ENCODE measurements around the gene CPNE4.
A peak's percentile ranks its signal among the peaks of the same experiment; 100 is the strongest.
"Not testable (repeated sequence)": the region's sequence is repeated elsewhere in the genome, so short reads cannot be mapped to it uniquely, and the experiment has no call there.

CPNE4 gene

GRCh38 chr3:132034486-132035464, at the start of gene CPNE4:
Gene CPNE4 (minus strand): TSS chr3:132035014.
- peak; percentile 92 for DNase-seq
- in situ Hi-C loops (cut with MboI; ENCODE audit: low pct_unique_long_range_greater_than_20kb, low sequenced_read_pairs) = no loop called here

GRCh38 chr3:132083583-132084279, 48.9 kb upstream of the CPNE4 start:
- in situ Hi-C loops (cut with MboI; ENCODE audit: low pct_unique_long_range_greater_than_20kb, low sequenced_read_pairs) = no loop called here
- DNase-seq = no peak

DNA sequence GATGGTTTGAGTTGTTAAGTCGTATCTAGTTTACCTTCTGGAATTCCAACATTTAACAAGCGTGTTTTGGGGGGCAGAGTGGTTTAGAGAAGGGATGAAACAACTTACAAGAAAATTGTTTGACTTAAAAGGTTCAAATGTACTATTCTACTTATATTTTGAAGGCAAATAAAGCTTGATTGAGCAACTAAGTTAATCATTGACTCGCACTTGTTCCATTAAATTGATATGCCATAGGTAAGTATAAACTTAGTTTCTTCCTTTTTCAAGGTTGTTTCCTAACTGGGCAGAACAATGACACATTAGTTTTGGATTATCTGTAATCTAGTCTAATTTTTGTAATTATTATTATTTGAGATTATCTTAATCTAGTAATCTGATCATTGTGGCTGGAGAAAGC, 48.3 kb upstream of the CPNE4 start:
- DNase-seq = no peak
- in situ Hi-C loops (cut with MboI; ENCODE audit: low pct_unique_long_range_greater_than_20kb, low sequenced_read_pairs) = no loop called here

- in situ Hi-C loops (cut with MboI; ENCODE audit: low pct_unique_long_range_greater_than_20kb, low sequenced_read_pairs) = no loop called here
- DNase-seq = no peak
Measured at GRCh38 chr3:132079147-132079546, 44.3 kb upstream of the CPNE4 start.

GRCh38 chr3:132073771-132074170, 39.0 kb upstream of the CPNE4 start:
- DNase-seq = no peak
- in situ Hi-C loops (cut with MboI; ENCODE audit: low pct_unique_long_range_greater_than_20kb, low sequenced_read_pairs) = no loop called here

GRCh38 chr3:132071043-132071442, 36.2 kb upstream of the CPNE4 start:
- no peak for DNase-seq
- in situ Hi-C loops (cut with MboI; ENCODE audit: low pct_unique_long_range_greater_than_20kb, low sequenced_read_pairs) = no loop called here

DNA sequence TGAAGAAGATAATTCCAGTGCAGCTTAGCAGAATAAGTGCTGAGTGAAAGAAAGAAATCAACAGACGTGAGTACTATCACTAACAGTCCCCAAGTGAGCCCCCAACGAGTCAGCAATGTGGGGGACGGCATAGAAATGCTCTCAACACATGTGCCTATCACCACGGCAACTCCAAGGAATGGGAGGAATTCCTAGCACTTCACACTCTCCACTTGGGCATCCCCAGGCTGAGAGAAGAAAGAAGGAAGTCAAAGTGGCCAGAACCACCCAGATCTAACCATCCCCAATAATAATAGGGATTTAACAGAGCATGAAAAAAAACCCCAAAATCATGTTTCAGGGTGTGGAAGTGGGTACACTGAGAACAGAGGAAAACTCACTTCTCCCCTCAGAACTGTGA, 29.3 kb upstream of the CPNE4 start:
- DNase-seq = no peak
- in situ Hi-C loops (cut with MboI; ENCODE audit: low pct_unique_long_range_greater_than_20kb, low sequenced_read_pairs) = no loop called here

DNA sequence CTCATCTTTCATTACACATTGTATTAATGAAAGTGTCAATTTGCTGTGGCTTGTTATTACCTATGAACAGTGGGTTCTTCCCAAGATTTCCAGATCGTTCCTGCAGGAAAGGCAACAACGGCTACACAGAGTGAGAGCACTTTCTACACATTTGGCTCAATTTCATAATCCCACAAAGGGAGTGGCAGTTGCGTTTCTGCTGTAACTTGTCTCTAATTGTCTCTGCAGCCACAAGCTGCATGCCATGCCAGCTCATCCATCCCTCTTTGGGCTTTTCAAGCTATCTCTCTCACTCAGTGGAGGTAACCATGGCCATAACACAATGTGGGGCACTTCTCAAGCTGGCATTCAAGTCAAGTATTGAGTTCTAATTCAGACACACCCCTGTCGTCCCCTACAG, 27.7 kb upstream of the CPNE4 start:
- in situ Hi-C loops (cut with MboI; ENCODE audit: low pct_unique_long_range_greater_than_20kb, low sequenced_read_pairs) = no loop called here
- no peak for DNase-seq

- DNase-seq = no peak
- in situ Hi-C loops (cut with MboI; ENCODE audit: low pct_unique_long_range_greater_than_20kb, low sequenced_read_pairs) = no loop called here
Measured at GRCh38 chr3:132055872-132056271, 21.1 kb upstream of the CPNE4 start.

DNA sequence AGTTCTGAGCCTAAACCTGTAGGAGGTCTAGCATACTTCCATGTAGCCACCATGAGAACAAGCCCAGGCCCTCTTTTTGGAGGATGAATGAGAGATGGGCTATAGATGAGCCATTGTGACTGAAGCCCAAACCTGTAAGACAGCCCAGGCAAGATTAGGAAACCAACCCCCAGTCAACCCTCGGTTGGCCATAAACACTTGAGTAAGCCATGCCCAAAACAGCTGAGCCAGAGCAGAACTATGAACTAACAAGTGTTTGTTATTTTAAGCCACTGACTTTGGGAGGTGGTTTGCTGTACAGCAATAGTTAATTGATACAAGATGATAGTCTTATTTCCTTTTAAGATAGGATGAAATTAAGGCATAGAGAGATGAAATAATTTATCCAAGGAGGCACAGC, 12.4 kb upstream of the CPNE4 start:
- in situ Hi-C loops (cut with MboI; ENCODE audit: low pct_unique_long_range_greater_than_20kb, low sequenced_read_pairs) = no loop called here
- DNase-seq = no peak

DNA sequence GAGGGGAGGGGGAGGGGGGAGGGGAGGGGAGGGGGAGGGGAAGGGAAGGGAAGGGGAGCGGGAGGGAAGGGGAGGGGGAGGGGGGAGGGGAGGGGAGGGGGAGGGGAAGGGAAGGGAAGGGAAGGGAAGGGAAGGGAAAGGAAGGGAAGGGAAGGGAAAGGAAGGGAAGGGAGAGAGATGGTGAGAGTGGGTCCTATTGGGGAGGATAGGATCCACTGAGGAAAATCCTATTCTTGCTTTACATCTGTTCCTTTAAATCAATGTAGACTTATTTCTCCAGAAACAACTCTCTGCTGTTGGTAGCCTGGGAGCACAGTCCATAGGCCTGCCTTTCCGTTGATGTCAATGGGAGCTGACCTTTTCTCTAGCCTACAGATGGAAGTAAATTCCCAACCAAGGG, 10.1 kb upstream of the CPNE4 start:
- DNase-seq; in situ Hi-C loops (cut with MboI; ENCODE audit: low pct_unique_long_range_greater_than_20kb, low sequenced_read_pairs): not testable (repeated sequence)

DNA sequence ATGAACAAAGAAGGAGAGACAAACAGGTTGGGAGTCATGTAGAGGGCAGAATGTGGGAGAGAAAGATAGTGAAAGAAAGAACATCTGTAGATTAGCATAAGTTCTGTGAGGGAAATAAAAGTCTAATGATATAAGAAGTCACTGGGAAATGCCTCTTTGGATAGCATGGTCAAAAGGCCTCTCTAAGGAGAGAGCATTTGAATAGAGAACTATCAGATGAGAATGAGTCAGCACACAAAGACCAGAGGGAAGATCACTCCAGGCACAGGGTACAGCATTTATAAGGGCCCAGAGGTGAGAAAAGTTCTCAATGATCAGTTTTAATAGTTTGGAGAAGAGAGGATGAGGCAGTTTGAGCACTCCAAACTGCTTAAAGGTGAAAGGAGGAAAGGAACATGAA, 7.9 kb upstream of the CPNE4 start:
- no peak for DNase-seq
- in situ Hi-C loops (cut with MboI; ENCODE audit: low pct_unique_long_range_greater_than_20kb, low sequenced_read_pairs) = no loop called here

GRCh38 chr3:132038198-132038825, 3.5 kb upstream of the CPNE4 start:
- peak; percentile 30 for DNase-seq
- in situ Hi-C loops (cut with MboI; ENCODE audit: low pct_unique_long_range_greater_than_20kb, low sequenced_read_pairs) = no loop called here

- in situ Hi-C loops (cut with MboI; ENCODE audit: low pct_unique_long_range_greater_than_20kb, low sequenced_read_pairs) = no loop called here
- DNase-seq = no peak
Measured at GRCh38 chr3:132037581-132037980, 2.8 kb upstream of the CPNE4 start.

- no peak for DNase-seq
- in situ Hi-C loops (cut with MboI; ENCODE audit: low pct_unique_long_range_greater_than_20kb, low sequenced_read_pairs) = no loop called here
Measured at GRCh38 chr3:132037056-132037455, 2.2 kb upstream of the CPNE4 start.

DNA sequence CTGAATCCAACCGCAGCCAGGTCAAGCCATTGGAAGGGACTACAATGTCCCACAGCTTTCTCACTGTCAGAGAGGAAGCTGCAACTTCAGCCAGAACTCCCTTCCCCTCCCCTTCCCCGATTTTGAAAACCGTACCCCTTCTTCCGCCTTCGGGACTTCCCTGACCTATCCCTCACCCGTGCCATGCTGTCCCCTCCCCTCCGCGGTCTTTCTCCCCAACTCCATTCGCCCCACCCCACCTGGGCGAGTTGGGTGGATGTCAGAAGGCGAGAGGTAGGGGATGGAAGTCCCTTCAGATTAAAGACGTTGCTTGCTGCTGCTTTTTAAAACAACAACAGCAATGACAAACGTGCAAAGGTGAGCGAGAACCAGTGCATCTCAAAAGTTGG, 723 bp downstream of the CPNE4 start:
- in situ Hi-C loops (cut with MboI; ENCODE audit: low pct_unique_long_range_greater_than_20kb, low sequenced_read_pairs) = no loop called here
- DNase-seq = no peak

DNA sequence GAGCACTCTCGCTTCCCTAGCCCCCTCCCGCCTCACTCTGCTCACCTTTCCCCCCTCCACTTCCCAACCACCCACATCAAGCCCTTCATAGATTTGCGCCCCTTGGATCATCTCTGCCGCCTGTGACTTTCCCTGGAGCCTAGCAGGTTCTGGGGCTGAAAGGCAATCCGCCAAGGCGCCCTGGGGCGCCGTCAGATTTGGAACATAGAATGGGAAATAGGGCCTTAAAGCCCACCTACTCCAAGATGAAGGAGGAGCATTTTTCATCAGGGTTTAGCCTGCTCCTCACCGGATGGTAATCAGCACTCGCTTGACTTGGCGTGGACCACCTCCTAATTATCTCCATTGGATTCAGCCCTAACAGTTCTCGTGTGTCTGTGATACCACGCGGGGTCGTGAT, 1.3 kb downstream of the CPNE4 start:
- in situ Hi-C loops (cut with MboI; ENCODE audit: low pct_unique_long_range_greater_than_20kb, low sequenced_read_pairs) = no loop called here
- DNase-seq = no peak

- DNase-seq = no peak
- in situ Hi-C loops (cut with MboI; ENCODE audit: low pct_unique_long_range_greater_than_20kb, low sequenced_read_pairs) = no loop called here
Measured at GRCh38 chr3:132032959-132033358, 1.9 kb downstream of the CPNE4 start.

DNA sequence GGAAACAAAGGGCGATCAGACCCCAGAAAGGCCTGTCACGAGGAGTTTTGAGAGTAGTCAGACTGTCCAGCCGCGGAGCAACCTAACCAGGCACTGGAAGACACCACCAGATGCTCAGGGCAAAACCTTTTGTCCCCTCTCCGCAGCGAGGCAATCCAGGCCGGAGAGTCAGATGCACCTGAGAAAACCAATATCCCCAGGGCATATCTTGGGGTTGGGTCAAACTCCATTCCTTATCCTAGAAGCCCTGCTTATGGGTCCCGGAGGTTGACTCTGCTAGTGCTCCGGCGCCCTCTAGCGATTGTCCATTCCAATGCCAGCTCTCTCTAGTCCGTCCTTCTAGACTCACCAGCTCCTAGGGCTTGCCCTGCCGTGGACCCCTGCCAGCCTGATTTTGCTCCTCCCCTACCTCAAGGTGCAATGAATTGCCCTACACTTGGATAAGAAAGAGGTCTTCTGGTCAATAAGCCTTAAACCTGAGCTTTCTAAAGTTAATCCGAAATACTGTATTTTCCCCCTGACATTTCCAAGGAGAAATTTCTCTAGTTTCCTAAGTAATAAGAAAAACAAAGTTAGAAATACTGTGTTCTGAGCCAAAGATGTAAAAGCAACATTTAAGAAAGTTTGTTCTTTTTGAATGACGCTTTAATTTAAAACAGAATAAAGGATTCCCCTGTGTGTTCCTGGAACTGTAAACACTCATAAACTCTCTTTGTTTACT, 5.5 kb downstream of the CPNE4 start:
- peak; percentile 77 for DNase-seq

More for the DNA sequence above, 5.5 kb downstream of the CPNE4 start:
- in situ Hi-C loops (cut with MboI; ENCODE audit: low pct_unique_long_range_greater_than_20kb, low sequenced_read_pairs) = no loop called here
